SK-N-MC (cell line): ENCODE data around the gene PLPP3.

Experiments used
- DNase-seq: peaks from one replicate; pipeline ENCODE4 v3.0.0-alpha.2; 2011; ENCODE audit warnings: low read depth, low spot score
- H3K27ac ChIP-seq: fragments of 200-600 bp; sonication (generic); 2 replicates; pipeline ENCODE4 v1.5.1; 2016; ENCODE audit warnings: mixed run types
- H3K36me3 ChIP-seq: fragments of 200-600 bp; sonication (generic); 2 replicates; pipeline ENCODE4 v1.6.1; 2017; ENCODE audit warnings: antibody characterized with exemption, low read length, mixed read lengths; ENCODE audit not compliant: insufficient read depth
- H3K4me3 ChIP-seq: fragments of 200-600 bp; sonication (generic); 2 replicates; pipeline ENCODE4 v1.5.1; 2016
- H3K9ac ChIP-seq: fragments of 200-600 bp; sonication (generic); 2 replicates; pipeline ENCODE4 v1.8.0; 2017; ENCODE audit warnings: mixed run types, mixed read lengths; ENCODE audit not compliant: insufficient read length
- H3K9me3 ChIP-seq: fragments of 200-600 bp; sonication (generic); 2 replicates; pipeline ENCODE4 v1.6.1; 2017; ENCODE audit warnings: low read depth, mild to moderate bottlenecking, antibody characterized with exemption, low read length, moderate library complexity, mixed read lengths
- EZH2 ChIP-seq: fragments of 200-600 bp; sonication (generic); IDR thresholded peaks from one replicate; pipeline ENCODE4 v1.6.1; 2017; ENCODE audit warnings: antibody characterized with exemption
- FOXP2 ChIP-seq: optimal IDR thresholded peaks from 2 replicates; pipeline ENCODE3; 2011; ENCODE audit warnings: mild to moderate bottlenecking, moderate library complexity; ENCODE audit not compliant: insufficient read depth; ENCODE audit errors: extremely low read length, control extremely low read depth
- POLR2AphosphoS5 ChIP-seq: IDR thresholded peaks from 2 replicates; pipeline ENCODE4 v1.6.1; 2012; ENCODE audit warnings: mild to moderate bottlenecking, low read depth, low read length, borderline replicate concordance

Gene PLPP3

DNA sequence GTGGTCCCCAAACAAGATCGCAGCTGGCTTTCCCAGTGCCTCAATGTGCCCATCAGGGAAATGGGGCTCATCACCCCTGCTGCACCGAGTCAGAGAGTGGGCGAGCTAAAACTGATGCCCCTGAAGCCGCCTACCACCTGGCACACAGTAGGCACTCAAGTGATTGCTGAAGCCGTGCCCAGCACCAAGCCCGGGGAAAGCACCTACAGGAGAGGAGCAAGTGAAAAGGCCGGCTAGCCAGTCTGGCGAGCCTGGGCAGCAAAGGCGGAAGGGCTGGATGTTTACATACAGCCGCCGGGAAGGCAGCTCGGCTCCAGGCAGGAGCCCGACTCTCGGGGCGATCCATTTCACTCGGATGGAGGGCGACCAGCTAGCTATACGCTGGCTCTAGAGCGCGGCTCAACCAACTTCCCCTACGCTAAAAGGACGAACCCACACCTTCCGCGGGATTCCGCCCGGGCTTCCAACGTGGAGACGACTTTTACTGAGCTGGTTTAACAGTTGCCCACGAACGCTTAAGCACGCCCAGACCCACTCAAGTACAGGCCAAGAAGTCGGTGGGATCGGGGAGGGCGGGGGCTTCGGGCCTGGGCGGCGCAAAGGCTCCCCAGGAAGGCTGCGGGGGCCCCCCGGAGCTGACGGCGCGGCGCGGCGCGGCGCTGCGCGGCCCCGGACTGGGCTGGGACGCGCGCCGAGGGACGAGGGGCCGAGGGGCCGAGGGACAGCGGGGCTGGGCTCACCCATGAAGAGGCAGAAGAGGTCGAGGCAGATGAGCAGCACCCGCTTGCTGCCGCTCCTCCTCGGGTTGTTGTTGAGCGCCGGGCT is 1.0 kb downstream of the PLPP3 start:
- TF ChIP-seq EZH2 (no peak), POLR2AphosphoS5 (no peak), FOXP2 (no peak)
- H3K9ac ChIP-seq = no peak overlapping the region
- H3K27ac ChIP-seq = no peak overlapping the region
- peak overlapping the region; percentile 80 for H3K4me3 ChIP-seq
- H3K36me3 ChIP-seq = no peaks in the 10 kb centered on the region
- DNase-seq = no peak
- no peaks in the 10 kb centered on the region for H3K9me3 ChIP-seq

DNA sequence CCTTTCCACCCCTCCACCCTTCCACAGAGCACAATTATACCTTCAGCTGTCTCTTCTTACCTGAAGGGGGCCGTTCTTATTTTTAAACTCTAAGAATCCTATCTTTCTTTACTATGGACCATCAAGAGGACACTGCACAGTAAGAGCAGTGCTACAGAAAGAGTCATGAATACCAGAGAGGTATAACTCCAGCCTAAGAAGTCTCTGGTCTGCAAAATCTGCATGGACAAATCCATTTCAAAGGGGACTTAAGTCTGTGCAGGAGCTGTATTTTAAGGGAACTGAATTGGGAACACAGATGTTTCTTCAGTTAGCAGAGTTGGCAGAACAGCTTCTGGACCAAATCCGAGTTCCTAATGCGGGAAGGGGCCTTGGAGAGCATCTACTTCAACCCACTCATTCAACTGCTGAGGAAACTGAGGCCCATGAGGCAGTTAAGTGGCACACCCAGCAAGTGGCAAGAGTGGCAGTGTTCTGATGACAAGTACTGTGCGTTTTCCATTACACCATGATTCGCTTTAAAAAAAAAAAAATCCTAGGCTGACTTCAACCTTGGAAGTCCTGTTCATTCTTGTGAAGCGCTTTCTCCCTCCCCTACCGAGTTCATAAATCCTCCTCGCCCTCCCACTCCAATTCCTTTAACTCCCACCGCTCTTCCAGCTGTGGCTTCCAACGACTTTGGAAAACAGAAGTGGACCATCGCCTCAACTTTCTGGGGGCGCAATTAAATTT is 1.8 kb downstream of the PLPP3 start:
- TF ChIP-seq EZH2 (no peak), FOXP2 (no peak), POLR2AphosphoS5 (no peak)
- Histone ChIP-seq H3K27ac (no peak overlapping the region), H3K4me3 (no peak overlapping the region), H3K36me3 (no peaks in the 10 kb centered on the region), H3K9me3 (no peaks in the 10 kb centered on the region), H3K9ac (no peak overlapping the region)
- no peak for DNase-seq

DNA sequence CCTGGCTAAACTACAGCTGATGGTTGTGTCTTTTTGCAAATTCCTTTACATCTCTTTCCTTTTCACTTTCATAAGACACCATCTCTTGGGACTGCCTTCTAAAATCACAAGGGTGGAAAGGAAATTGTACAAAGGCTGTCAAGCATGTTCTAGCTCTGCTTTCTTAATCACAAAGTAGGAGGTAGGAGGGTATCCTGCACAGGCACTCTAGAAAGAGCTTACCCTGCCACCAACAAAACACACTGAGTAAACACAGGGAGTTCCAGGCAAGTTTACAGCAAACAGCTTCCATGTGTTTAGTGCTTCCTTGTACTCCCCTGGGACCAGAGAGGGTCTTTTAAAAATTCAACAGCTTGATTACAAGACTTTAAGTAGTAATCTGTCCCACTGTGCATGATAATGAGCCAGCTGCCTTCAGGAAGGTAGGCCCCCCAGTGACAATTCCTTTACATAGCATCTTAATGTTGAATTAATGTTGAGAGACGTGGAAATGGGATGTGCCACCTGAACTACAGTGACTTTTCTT is 2.4 kb downstream of the PLPP3 start:
- no peaks in the 10 kb centered on the region for H3K36me3 ChIP-seq
- no peak for TF ChIP-seq FOXP2
- no peak for TF ChIP-seq EZH2
- TF ChIP-seq POLR2AphosphoS5 = no peak
- H3K27ac ChIP-seq = no peak overlapping the region
- H3K9ac ChIP-seq = no peak overlapping the region
- DNase-seq = peak; percentile 6
- no peaks in the 10 kb centered on the region for H3K9me3 ChIP-seq
- no peak overlapping the region for H3K4me3 ChIP-seq

DNA sequence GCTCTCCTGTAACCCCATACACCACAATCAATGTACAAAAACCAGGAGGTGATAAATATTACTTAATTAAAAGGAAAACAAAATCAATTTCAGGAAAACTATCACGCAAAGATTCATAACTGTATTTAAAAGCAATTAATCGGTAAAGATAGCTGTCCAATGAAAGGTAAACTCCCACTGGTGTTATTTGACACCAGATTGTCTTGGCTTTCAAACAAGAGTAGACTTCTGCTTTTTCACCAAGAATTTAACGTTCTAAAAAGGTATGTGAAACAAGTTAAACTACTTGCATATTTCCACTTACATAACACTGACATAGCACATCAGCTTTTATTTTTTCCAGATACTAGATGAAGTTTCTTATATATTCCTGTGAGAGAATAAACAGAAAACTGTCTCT is 3.5 kb downstream of the PLPP3 start:
- no peak for TF ChIP-seq POLR2AphosphoS5
- no peak for TF ChIP-seq FOXP2
- TF ChIP-seq EZH2 = no peak
- H3K9me3 ChIP-seq = no peaks in the 10 kb centered on the region
- no peak overlapping the region for H3K27ac ChIP-seq
- H3K9ac ChIP-seq = no peak overlapping the region
- H3K4me3 ChIP-seq = no peak overlapping the region
- no peak for DNase-seq
- H3K36me3 ChIP-seq = no peaks in the 10 kb centered on the region

DNA sequence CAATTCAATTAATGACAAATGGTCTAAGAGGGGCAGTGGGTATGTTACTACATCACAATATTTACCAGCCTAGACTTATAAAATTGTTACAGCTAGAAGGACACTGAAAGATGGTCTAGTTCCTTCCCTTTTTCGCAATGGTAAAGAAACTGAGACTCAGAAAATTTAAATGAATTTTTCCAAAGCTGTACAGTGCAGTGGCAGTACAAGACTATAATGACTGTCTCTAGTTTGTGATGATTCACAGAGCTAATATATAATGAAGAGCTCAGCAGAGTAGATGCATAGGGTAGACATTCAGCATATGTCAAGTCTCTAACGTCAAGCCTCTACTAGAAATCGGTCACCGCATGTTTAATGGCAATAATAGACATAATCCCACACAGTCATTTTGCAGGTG is 4.6 kb downstream of the PLPP3 start:
- TF ChIP-seq FOXP2 (no peak), POLR2AphosphoS5 (no peak), EZH2 (no peak)
- Histone ChIP-seq H3K9me3 (no peaks in the 10 kb centered on the region), H3K27ac (no peak overlapping the region), H3K4me3 (no peak overlapping the region), H3K36me3 (no peaks in the 10 kb centered on the region), H3K9ac (no peak overlapping the region)
- no peak for DNase-seq

DNA sequence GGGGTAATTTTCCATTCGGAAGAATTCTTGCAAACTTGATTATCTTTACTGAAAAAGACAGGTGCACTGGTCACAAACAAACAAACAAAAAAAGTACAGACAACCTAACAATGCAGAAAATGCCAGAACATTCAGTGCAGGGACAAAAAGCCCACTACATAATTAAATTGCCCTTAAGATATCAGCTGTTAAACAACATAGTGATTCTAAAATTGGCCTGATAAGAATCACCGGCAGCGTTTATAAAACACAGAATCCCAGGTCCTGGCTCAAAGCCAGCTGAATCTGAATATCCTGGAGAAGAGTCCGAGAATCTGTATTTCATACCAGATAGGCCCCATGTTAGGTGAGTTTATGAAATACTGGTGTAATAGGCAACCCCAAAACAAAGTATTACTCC is 6.1 kb downstream of the PLPP3 start:
- Histone ChIP-seq H3K4me3 (no peak overlapping the region), H3K9ac (no peak overlapping the region), H3K9me3 (no peaks in the 10 kb centered on the region), H3K36me3 (no peaks in the 10 kb centered on the region), H3K27ac (no peak overlapping the region)
- TF ChIP-seq EZH2 (no peak), POLR2AphosphoS5 (no peak), FOXP2 (no peak)
- DNase-seq = no peak

DNA sequence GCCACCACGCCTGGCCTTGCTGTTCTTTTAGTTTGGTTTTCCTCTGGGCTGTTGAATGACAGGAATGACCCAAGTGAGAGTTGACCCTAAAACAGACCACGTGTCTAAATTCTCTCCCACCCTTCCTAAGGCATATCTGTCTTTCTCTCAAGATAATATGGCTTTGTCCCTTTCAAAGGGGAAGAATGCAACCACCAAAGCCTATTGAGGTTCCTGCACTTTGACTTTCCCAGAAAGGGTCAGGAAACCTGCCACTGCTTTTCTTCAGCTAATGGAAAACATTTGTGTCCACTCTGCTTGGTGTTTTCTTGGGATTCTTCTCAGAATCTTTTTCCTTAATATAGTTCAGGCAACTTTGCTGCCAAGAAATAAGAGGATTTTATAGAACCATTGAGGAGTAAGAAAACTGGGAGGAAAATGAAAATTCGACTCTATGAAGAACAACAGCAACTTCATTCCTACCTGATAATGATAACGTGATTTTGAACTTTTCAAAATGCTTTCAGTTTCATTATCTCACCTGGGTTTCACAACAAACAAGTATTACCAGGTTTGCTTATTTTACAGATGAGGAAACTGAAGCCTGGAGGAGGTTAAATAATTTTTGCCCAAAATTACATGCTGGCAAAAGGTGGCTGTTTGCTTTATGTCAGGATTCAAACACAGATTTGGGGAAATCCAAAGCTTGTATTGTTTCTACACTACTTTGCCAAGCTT is 6.9 kb downstream of the PLPP3 start:
- DNase-seq = no peak
- Histone ChIP-seq H3K9me3 (no peaks in the 10 kb centered on the region), H3K36me3 (no peaks in the 10 kb centered on the region), H3K4me3 (no peak overlapping the region), H3K9ac (no peak overlapping the region), H3K27ac (no peak overlapping the region)
- TF ChIP-seq FOXP2 (no peak), POLR2AphosphoS5 (no peak), EZH2 (no peak)

DNA sequence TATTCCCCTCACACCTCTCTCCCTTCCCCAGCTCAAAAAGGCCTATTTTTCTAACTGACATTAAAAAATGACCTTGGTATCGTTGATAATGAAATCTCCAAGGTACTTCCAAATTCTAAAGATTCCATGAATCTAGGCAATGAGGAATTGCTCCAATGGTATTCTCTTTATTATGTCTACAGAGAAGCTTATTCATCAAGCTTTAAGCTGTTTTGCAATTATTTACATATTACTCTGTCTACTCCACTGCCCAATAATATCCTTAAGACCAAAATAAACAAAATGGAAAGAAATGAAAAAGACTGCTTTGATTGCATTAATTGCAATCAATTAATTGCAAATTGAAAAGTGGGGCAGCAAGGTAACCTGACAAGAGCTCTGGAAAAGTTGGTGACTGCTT is 7.9 kb downstream of the PLPP3 start:
- Histone ChIP-seq H3K9ac (no peak overlapping the region), H3K4me3 (no peak overlapping the region), H3K9me3 (no peaks in the 10 kb centered on the region), H3K36me3 (no peaks in the 10 kb centered on the region), H3K27ac (no peak overlapping the region)
- TF ChIP-seq POLR2AphosphoS5 = no peak
- no peak for TF ChIP-seq FOXP2
- no peak for TF ChIP-seq EZH2
- no peak for DNase-seq
